CMK (cell line): Measurements from ENCODE around the gene ELF5.

ENCODE experiments used
- DNase-seq: peaks from one replicate; pipeline ENCODE4 v3.0.0-alpha.2; 2010; ENCODE audit warnings: low read depth

The ELF5 gene

GRCh38 chr11:34451053-34451452 lies 62.5 kb downstream of the ELF5 start:
- no peak for DNase-seq

- no peak for DNase-seq
Observed at GRCh38 chr11:34449013-34449412, 64.6 kb downstream of the ELF5 start.

DNA sequence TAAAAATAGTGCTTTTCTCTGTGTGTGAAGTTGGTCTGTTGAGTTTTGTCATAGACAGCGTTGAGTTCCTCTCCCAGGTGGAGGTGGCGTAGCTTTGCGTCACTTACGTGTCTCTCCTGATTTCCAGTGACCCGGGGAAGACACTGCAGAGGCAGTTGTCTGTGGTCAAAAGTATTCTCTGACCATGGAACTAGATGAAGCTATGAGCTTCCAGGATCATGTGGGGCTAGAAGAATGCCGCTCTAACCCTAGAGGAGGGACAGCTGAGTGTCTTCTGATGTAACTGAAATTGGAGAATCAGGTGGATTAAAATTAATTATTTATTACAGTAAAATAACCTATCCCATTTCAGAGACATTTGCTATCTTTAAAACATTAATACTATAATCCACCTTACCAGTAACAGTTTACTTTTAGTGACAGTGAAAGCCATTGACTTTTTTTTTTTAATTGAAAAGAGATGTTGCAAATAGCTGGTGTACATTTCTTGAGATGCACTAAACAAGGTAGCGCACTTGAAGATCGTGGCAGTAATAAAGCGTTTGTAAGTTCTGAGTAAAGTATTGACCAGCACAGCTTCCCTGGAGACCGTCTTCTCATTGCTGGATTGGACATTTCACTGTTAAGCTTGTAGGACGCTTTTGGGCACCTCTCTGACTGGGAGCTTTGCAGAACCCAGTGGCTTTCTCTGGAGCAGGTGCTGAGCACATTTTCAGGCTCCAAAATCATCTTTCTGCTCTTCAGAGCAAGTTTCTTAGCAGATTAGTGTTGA lies 65.2 kb downstream of the ELF5 start:
- no peak for DNase-seq

DNA sequence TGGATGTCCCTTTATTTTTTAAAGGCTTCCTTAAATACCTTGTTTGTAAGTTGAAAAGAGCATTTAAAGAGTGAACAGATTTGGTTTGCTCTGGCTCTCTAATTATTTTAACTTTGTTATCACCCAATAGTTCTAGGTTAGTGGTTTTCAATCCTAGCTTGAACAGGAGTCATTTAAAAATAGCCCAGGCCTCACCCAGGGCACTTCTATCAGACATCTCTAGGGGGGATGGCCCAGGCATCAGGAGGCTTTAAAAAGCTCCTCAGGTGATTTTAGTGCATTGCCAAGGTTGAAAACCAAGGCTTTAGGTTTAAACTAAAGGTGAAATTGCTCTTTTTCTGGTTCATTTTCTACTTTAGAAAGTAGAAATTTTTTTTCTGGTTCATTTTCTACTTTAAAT lies 66.5 kb downstream of the ELF5 start:
- DNase-seq: no peak

GRCh38 chr11:34446386-34446785 lies 67.2 kb downstream of the ELF5 start:
- DNase-seq: no peak

- DNase-seq: no peak
Observed at GRCh38 chr11:34445956-34446355, 67.6 kb downstream of the ELF5 start.

DNA sequence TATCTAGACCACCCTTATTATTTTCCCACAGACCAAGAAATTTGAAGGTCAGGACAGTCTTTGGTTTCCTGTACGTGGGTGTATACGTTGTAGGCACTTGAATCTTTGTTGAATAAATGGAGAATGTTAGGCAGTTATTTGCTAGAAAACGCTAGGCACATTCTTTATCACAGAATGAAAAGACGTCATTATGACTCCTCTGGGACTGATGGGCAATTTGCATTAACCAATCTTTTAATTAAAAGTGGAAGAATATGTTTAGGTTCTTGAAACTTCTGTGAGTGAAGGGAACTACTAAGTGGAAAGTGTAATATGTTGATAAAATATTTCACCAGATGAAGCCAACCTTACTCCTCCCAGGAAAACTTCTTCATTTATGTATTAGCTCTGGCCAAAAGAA lies 69.2 kb downstream of the ELF5 start:
- DNase-seq: no peak

DNA sequence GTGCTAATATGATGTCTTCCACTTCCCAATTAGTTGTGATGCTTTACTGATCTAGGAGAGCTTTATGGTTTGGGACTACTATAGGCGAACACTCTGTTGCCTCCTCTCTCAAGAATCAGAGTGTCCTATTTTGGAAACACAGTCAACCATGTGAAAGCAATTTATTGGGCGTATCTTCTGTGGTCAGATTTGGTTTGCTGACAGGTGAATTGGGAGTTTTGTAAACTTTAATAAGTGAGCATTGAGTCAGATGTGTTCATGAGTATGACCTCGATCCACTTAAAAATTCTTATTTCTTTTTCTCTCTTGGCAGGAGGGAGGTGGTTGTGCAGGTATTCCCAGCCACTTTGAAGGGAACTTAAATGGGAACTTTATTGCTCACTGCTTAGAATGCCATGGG lies 70.5 kb downstream of the ELF5 start:
- no peak for DNase-seq

- no peak for DNase-seq
Observed at GRCh38 chr11:34441814-34442213, 71.8 kb downstream of the ELF5 start.

DNA sequence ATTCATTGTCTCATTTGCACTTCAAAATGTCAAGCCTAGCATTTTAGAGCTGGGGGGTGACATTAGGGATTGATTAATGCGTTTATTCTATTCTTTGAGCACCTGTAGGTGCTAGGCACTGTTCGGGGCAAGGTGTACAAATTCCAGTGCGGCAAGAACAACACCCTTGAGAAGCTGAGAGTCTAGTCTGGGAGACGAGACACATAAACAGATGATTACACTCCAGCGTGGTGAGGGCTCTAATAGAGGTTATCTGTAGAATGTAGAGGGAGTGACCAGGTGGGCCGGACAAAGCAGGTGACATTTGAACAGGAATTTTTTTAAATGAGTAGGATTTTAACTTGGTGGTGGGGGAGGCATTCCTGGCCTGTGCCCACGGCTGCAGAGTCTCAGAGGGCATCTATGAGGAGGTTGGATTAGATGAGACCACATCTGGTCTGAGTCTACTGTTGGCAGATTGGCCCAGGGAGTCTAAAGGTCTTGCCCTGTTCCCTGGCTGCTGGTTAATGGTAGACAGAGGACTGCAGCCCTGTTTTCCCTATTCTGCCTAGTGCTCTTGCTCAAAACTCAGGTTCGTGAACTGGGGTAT lies 73.9 kb downstream of the ELF5 start:
- no peak for DNase-seq

DNA sequence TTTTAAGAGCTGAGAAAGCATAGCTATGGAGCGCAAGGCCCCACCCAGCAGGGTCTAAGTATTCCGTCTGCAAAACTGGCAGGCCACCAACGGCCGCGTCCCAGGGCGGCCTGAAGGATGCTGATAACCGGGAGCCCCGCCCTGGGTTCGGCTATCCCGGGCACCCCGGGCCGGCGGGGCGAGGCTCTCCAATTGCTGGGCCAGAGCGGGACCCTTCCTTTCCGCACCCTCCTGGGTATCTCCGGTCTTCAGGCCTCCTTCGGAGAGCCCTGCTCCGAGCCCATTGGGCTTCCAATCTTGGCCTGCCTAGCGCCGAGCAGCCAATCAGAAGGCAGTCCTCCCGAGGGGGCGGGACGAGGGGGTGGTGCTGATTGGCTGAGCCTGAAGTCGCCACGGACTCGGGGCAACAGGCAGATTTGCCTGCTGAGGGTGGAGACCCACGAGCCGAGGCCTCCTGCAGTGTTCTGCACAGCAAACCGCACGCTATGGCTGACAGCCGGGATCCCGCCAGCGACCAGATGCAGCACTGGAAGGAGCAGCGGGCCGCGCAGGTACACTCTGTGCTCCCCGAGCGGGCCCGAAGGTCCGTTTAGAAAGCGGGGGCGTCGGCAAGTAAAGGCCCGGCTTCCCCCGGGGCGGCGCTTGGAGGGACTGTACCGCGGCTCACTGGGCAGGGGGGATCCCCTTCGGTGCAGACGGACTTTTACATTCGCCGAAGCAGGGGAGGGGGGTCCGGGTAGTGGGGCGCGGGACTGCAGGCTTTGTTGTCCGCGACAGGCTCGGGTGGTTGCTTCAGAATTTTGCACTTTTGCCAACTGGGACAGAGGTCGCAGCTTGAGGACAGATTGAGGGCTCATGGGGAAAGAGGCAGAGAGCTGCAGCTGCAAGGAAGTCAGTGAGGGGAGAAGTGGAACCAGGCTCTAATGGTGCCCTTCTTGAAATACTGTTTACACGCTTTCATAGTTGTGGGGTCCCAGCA lies 74.8 kb downstream of the ELF5 start, which contains the start of gene CAT:
TSS of gene CAT (plus strand) at position 406 of the 979 bp plus-strand sequence. CDS start at position 486, 80 bp downstream.
- peak; percentile 90 for DNase-seq

DNA sequence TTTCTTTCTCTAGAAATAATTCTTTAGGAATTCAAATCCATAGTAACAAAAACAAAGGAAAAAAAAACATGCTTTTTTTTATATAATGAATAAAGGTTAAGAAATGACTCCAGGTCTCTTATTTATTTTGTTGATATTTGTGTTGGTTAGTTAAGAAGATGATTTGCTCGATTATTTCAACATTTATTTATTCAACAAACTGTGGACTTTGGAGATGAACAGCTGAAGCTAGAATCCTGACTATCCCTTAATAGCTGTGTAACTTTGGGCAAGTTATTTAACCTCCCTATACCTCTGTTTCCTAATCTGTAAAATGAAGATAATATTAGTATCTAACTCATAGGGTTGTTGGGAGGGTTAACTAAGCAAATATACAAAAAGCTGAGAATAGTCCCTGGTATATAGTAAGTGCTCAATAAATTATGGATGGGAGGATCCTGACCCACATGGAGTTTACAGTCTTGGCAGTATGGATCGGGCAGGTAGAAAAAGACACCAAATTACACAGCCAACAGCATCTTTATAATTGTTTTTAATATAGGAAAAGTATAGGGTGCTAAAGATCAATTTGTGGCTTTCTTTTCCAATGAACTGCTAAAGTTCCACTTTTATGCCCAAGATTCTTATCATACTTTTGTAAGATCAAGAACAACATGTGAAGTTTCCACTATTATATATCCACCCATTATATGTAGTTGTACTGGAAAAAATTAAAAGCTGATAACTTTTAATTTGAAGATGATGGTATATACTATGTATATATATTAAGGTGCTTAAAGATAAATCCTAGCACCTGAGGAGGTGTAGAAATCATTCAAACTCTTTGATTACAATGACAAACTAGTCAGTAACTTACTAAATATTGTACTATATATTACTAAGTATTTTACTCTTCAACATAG lies 76.1 kb downstream of the ELF5 start:
- DNase-seq: no peak

DNA sequence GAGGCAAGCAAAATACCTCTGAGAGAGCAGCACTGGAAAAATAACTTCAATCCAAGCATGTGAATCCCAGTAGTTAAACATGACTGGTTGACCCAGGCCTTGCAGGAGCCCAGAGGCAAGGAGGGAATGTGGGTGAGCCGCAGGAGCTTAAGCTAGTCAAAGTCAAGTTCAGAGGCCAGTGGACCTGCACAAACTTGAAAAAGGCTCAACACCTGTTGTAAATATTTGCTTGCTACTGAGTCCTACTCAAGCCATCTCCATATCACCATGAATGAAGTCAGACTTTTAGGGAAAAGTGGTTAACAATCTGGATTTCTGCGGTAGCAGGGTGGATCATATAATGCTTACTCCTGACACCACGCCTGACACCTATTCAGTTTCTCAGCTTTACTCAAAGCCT lies 79.7 kb downstream of the ELF5 start:
- DNase-seq: no peak

GRCh38 chr11:34432822-34433221 lies 80.8 kb downstream of the ELF5 start:
- no peak for DNase-seq

DNA sequence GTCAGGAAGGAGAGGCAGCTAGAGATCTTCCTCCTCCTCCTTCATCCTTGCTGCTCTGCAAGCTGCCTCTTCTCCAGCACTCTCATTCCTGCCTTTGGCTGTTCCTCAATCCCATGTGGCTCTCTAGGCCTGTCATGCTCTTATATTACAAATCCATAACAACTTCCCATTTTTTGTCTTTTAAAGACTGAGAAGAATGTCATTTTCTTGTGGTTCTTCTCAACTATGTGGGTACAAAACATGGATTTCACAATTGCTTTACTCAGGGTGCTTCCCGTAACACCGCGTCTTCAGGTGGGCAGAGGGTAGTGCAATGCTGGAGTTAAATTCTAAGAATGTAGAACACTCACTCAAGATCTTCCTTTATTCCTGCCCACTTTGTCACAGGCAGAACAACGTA lies 81.6 kb downstream of the ELF5 start:
- no peak for DNase-seq
